HFF-Myc (cell line): Measurements from ENCODE around the gene TESMIN.

Experiments
- DNase-seq: peaks from one replicate; pipeline ENCODE4 v3.0.0-alpha.2; 2011; ENCODE audit warnings: low read depth; ENCODE audit errors: extremely low read depth
- H3K4me3 ChIP-seq: replicated peaks from 2 replicates; pipeline ENCODE4 v1.5.1; 2011; ENCODE audit warnings: low read depth, mild to moderate bottlenecking, control low read depth, low read length
- TF ChIP-seq, protein P1 (sequence below): IDR thresholded peaks from 2 replicates; pipeline ENCODE4 v1.5.1; 2012; ENCODE audit warnings: mild to moderate bottlenecking, low read depth, low read length, control low read depth; ENCODE audit errors: missing control alignments

Gene TESMIN

DNA sequence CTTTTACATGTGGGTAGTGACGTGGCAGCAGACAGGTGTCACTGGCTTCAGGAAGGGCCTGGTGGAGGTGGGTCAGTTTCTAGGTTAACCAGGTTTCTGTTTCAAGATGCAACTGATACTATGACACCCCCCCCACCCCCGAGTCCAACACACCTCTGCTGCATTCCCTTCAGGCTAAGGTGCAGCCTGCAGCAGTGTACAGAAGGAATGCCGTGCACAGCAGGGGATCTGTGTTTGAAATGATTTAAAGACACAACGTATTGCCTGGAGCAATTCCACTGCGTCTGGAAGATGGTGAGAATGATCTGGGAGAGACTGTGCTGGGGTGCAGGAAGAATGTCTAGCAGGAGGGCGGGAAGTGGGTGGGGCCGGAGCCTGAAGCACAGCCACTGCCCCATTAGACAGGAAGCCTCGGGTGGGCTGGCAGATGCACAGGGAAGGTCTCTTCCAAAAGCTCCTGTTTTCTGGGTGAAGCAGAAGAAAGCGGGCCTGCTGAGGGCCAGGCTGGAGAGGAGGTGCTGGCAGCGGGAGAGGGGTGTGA lies 11.9 kb upstream of the TESMIN start:
- TF ChIP-seq, protein P1, sequence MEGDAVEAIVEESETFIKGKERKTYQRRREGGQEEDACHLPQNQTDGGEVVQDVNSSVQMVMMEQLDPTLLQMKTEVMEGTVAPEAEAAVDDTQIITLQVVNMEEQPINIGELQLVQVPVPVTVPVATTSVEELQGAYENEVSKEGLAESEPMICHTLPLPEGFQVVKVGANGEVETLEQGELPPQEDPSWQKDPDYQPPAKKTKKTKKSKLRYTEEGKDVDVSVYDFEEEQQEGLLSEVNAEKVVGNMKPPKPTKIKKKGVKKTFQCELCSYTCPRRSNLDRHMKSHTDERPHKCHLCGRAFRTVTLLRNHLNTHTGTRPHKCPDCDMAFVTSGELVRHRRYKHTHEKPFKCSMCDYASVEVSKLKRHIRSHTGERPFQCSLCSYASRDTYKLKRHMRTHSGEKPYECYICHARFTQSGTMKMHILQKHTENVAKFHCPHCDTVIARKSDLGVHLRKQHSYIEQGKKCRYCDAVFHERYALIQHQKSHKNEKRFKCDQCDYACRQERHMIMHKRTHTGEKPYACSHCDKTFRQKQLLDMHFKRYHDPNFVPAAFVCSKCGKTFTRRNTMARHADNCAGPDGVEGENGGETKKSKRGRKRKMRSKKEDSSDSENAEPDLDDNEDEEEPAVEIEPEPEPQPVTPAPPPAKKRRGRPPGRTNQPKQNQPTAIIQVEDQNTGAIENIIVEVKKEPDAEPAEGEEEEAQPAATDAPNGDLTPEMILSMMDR = no peak
- H3K4me3 ChIP-seq = no peak overlapping the region
- no peak for DNase-seq

GRCh38 chr11:68762481-68762880 lies 11.2 kb upstream of the TESMIN start:
- H3K4me3 ChIP-seq = no peak overlapping the region
- TF ChIP-seq, protein P1 = no peak
- DNase-seq = no peak

DNA sequence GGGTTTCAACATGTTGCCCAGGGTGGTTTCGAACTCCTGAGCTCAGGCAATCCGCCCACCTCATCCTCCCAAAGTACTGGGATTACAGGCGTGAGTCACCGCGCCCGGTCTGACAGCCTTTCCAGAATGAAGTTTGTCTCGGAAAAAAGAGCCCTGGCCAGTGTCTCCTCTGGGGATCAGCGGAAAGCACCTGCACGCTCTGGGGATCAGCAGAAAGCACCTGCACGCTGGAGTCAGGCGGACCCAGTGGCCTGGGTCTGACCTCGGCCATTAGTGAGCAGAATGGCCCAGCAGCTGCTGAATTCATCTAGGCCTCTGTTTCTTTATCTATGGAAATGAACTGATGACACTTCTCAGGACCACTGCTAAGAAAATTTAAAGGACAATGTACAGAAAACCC lies 10.5 kb upstream of the TESMIN start:
- no peak overlapping the region for H3K4me3 ChIP-seq
- no peak for DNase-seq
- TF ChIP-seq, protein P1 = no peak

DNA sequence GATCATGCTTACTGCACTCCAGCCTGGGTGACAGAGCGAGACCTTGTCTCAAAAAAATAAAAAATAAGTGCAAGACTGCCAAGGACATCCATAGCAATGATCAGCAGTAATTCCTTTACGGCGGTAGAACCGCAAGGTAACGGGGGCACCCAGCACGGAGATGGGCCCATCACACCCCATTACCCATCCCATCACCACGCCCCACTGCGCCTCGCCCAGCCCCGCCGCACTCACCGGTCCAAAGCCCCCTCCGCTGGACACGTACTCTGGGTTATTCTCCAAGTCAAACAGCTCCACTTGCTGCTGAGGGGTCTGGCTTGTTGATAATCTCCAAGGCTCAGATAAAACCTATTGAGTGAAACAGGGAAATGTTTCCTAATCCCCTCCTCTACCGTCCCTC lies 8.7 kb upstream of the TESMIN start:
- TF ChIP-seq, protein P1 = no peak
- DNase-seq = no peak
- no peak overlapping the region for H3K4me3 ChIP-seq

DNA sequence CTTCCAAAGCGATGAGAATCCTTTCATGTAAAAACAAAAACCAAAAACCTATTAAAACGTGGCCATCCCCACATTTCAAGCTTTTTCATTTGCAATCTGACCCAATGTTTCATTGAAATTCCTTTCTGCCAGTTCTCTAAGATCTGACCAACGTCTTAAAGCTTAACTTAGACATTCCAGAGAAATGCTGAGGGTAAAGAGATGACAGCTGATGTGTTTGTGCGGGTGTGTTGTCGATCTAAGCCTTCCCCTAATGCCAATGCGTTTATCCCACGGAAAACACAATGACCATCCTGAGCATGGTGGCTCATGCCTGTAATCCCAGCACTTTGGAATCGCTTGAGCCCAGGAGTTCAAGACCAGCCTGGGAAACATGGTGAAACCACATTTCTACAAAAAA lies 6.4 kb upstream of the TESMIN start:
- no peak for DNase-seq
- no peak overlapping the region for H3K4me3 ChIP-seq
- TF ChIP-seq, protein P1 = no peak

- TF ChIP-seq, protein P1 = no peak
- DNase-seq = no peak
- no peak overlapping the region for H3K4me3 ChIP-seq
Observed at GRCh38 chr11:68756171-68756766, 4.9 kb upstream of the TESMIN start.

- no peak for DNase-seq
- TF ChIP-seq, protein P1 = no peak
- H3K4me3 ChIP-seq = no peak overlapping the region
Observed at GRCh38 chr11:68753300-68753699, 2.0 kb upstream of the TESMIN start.
